ENCODE measurements around the gene CISD2.

Gene CISD2

DNA sequence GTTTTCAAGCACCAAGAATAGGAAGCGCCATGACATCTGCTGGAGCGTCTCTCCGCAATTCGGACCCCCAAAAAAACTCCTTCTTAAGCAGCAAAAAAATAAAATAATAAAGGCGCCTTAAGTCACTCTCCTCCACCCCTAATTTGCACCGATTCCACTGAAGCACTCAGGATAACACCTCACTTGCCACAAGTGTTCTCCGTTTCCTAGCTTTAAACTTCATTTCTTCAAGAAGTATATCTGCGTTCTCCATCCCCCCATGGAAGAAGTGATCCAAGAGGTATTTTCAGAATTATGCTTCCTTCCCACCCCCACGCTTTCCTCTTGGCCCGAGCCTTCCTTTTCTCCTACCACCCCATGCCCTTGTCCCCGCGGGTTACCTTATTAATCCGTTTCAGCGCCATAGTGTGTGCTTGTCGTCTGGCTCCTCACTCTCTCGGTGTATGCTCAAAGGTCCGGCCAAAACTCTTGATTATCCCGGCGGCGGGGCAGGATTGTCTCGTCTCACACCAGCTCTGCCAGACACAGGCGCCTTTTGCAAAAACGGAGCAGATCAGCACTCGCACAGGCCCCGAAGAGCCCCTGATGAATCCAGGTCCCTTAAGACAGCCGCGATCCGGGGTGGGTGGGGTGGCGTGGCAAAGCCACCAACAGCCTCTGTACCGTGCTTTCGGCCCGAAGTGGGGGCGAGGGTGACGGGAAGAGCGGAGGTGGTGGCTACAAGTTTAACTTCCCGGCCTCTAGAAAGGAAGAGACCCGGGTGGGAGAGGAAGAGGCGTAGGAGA lies 42.5 kb upstream of the CISD2 start:
- DNase-seq (ENCODE audit: low read depth): no peak
- TF ChIP-seq, protein P1, sequence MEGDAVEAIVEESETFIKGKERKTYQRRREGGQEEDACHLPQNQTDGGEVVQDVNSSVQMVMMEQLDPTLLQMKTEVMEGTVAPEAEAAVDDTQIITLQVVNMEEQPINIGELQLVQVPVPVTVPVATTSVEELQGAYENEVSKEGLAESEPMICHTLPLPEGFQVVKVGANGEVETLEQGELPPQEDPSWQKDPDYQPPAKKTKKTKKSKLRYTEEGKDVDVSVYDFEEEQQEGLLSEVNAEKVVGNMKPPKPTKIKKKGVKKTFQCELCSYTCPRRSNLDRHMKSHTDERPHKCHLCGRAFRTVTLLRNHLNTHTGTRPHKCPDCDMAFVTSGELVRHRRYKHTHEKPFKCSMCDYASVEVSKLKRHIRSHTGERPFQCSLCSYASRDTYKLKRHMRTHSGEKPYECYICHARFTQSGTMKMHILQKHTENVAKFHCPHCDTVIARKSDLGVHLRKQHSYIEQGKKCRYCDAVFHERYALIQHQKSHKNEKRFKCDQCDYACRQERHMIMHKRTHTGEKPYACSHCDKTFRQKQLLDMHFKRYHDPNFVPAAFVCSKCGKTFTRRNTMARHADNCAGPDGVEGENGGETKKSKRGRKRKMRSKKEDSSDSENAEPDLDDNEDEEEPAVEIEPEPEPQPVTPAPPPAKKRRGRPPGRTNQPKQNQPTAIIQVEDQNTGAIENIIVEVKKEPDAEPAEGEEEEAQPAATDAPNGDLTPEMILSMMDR (conservative IDR thresholded peaks at IDR 0.05; ENCODE audit: low read length): no peak
- peak overlapping the region; percentile 91 for H3K4me3 ChIP-seq (ENCODE audit: low read length)

DNA sequence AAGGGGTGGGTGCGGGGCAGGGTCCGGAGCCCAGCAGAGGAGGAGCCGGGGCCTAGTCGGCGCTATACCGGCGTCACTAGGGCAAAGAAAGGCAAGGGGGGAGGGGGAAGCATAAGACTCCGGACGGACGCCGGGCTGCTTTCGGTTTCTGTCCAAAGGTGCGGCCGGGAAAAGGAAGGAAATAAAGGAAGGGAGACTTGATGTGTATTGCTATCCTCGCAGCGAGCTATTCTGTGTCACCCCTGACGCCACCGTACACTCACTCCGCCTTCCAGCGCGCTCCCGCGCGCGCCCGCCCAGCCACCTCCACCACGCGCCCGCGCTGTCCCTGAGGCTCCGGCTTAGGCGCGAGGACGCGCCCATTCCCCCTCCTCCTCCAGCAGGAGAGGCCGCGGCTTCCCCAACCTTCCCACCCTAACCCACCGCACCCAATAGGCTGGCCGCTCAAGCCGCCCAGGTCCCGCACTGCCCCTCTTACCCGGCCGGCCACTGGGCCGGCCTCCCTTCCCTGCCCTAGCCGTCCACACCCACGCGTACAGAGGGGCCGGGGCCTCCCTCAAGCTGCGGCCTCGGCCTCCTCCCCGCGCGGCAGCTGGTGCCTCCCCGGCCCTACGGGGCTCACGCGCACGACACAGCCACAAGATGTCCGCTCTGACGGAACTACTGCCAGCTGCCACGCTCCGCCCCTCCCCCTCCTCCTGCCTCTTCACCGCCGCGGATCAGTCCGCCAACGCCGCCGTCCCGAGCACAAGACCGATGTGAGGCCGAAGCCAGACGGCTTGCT lies 41.7 kb upstream of the CISD2 start, which contains the start of gene UBE2D3:
UBE2D3 (minus strand) TSS at position 662 of the 784 bp plus-strand sequence. CDS start 1,043 bp downstream, outside the sequence.
- peak within 1 kb of the TSS; percentile 91 for H3K4me3 ChIP-seq (ENCODE audit: low read length)
- peak; percentile 98 for DNase-seq (ENCODE audit: low read depth)
- TF ChIP-seq, protein P1 (conservative IDR thresholded peaks at IDR 0.05; ENCODE audit: low read length): 0 out of 2 replicates have a peak, but pooled peaks have one; percentile 7

DNA sequence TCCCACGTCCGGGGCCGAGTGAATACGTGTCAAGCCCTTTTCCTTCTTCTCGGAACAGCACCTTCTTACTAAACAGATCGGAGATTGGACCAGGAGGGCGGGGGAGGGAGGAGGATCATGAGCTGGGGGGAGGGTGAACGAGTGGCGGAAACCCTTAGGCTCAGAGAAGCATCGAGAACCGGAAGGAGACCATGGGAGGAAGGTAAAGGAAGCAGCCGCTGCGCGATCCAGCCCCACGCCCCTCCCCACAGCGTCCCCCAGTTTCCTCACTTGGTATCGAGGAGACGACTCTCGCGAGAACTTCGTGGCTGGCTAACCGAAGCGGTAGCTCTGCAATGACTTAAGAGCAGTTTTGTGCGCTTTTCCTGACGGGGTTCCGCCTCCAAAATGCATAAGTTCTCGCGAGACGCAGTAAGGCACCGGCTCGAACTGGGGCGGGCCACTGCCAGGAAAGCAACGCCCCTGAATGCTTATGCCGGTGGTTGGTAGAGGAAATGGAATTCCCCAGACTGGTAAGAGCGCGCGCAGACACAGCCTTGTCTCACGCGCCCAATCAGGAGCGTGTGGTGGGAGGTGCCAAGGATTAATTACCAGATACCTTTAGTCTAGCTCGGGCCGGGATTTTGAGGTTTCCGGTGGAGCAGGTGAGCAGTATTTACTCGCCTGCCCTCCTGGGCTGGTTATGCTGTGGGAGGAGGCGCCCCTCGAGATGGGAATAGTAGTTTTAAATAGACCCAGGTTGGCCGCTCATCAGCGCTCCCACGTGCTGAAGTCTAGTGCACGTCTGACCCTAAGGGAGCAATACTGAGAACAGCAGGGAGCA lies 40.9 kb upstream of the CISD2 start:
- H3K4me3 ChIP-seq (ENCODE audit: low read length): peak overlapping the region; percentile 91
- TF ChIP-seq, protein P1 (conservative IDR thresholded peaks at IDR 0.05; ENCODE audit: low read length): peak; percentile 26; the same call in 1 of the 2 replicates
- DNase-seq (ENCODE audit: low read depth): peak; percentile 100

DNA sequence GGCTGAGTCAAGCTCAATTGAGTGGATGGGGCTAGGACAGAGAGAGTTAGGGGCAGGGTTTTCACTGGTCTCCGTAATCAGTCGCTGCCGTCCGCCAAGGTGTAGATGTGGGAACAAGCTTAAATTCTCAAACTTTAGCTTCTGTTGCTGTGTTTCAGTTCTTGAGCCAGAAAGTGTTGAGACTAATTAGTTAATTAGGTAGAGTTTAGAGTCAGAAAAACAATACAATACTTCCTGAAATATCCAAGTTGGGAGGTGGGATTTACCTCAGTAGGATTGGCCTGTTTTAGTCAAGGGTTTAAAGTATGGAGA lies 40.3 kb upstream of the CISD2 start:
- peak overlapping the region; percentile 91 for H3K4me3 ChIP-seq (ENCODE audit: low read length)
- TF ChIP-seq, protein P1 (conservative IDR thresholded peaks at IDR 0.05; ENCODE audit: low read length): no peak
- DNase-seq (ENCODE audit: low read depth): no peak

DNA sequence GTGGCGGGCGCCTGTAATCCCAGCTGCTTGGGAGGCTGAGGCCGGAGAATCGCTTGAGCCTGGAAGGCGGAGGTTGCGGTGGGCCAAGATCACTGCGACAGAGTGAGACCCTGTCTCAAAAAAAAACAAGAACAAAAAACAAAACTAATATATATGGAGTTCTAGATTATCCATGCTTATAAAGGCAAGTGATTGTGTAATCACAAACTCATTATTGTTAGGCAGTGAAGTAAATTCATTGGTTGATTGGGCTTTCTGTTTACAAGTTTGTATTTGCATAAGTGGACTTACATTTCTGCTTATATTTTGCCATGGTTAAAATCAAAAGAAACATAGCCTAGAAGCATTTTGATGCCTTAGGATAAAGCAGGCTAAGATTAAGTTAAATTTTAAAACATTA lies 39.0 kb upstream of the CISD2 start:
- DNase-seq (ENCODE audit: low read depth): no peak
- H3K4me3 ChIP-seq (ENCODE audit: low read length): no peak overlapping the region
- TF ChIP-seq, protein P1 (conservative IDR thresholded peaks at IDR 0.05; ENCODE audit: low read length): no peak

DNA sequence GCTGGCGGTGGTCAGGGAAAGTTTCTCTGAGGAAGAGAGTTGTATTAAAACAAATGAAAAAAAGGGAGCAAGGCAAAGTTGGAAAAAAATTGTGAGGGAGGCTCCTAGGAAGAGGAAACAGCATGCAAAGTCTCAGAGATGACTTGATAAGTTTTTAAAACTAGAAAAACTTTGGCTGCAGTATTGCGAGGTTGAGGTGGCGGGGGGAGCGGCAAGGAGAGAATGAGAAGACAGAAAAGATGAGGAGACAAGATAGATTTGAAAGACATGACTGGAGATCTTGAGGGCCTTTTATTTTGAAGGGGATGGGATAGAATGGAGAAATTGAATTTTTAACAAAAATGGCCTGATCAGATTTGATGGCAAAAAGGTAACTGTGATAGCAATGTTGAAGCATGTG lies 36.7 kb upstream of the CISD2 start:
- no peak for DNase-seq (ENCODE audit: low read depth)
- TF ChIP-seq, protein P1 (conservative IDR thresholded peaks at IDR 0.05; ENCODE audit: low read length): no peak
- no peak overlapping the region for H3K4me3 ChIP-seq (ENCODE audit: low read length)

Measured in AG10803 (cell line).